GM21723 (cell line): ENCODE data around the gene NRIP1.
"Not testable (repeated sequence)": the region's sequence is repeated elsewhere in the genome, so short reads cannot be mapped to it uniquely, and the experiment has no call there.

Experiments used
- ATAC-seq: cut with Tn5 transposase; IDR thresholded peaks from one replicate; pipeline ENCODE4 v1.9.1; 2021; ENCODE audit warnings: mild to moderate bottlenecking, moderate library complexity; ENCODE audit not compliant: unreplicated experiment

The NRIP1 gene

GRCh38 chr21:15039607-15040299 is 25.0 kb downstream of the NRIP1 start:
- ATAC-seq, result no peak

- no peak for ATAC-seq
Observed at GRCh38 chr21:15037900-15038293, 26.9 kb downstream of the NRIP1 start.

GRCh38 chr21:15037095-15037899 is 27.5 kb downstream of the NRIP1 start:
- no peak for ATAC-seq

GRCh38 chr21:15036189-15036588 is 28.6 kb downstream of the NRIP1 start:
- no peak for ATAC-seq

- ATAC-seq, result no peak
Observed at GRCh38 chr21:15034126-15034853, 30.5 kb downstream of the NRIP1 start.

- no peak for ATAC-seq
Observed at GRCh38 chr21:15031790-15032357, 32.9 kb downstream of the NRIP1 start.

- ATAC-seq, result not testable (repeated sequence)
Observed at GRCh38 chr21:15031362-15031761, 33.4 kb downstream of the NRIP1 start.

- not testable (repeated sequence) for ATAC-seq
Observed at GRCh38 chr21:15030861-15031260, 33.9 kb downstream of the NRIP1 start.

GRCh38 chr21:15029077-15029476 is 35.7 kb downstream of the NRIP1 start:
- no peak for ATAC-seq

DNA sequence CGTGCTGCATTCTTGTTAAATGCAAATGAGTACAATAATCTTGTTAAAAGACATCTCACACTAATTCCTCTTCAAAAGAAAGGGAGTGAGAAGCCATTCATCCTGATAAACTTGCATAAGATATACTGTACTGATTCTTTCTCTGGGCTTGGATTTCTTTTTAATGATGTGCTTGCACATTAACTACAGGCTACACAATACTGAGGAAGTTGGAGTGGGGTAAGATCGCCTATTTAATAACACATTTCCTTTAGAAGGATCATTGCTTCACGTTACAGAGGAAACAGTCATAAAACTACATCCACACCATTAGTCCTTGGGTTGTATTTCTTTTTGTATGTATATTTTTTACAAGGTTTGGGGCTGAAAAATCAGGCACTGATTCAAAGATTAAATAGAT is 36.6 kb downstream of the NRIP1 start:
- ATAC-seq, result no peak

DNA sequence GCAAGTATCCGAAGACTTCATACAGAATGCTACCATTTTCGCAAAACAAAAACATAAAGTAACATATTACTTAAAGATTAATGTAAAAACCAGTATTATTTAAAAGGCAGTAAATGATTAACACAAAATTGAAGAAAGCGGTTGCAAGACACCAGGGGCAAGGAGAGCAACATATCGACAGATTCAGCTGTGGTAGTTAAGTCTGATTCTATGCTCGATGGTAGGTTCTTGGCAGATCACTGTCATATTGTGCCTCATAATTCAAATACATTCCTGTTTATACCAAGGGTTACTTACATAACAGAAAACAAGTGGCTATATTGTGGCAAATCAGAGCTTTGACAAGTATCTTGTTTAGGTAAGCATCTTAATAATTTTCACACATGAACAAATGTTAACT is 37.7 kb downstream of the NRIP1 start:
- ATAC-seq, result no peak

DNA sequence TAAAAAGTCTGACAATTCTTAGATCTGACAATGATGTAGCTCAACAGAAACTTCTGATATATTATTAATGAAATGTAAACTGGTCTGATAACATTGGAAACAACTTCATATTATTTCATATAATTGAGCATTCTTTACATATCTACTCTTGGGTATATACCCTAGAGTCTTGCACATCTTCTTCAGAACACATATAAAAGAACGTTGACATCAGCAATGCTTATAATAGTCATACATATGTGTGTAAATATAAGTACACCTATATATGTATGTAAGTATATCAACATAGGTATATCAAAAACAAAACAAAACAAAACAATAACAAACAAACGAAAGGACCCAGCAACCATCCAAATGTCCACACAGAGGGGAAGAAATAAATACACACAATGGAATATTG is 38.4 kb downstream of the NRIP1 start:
- ATAC-seq, result no peak

DNA sequence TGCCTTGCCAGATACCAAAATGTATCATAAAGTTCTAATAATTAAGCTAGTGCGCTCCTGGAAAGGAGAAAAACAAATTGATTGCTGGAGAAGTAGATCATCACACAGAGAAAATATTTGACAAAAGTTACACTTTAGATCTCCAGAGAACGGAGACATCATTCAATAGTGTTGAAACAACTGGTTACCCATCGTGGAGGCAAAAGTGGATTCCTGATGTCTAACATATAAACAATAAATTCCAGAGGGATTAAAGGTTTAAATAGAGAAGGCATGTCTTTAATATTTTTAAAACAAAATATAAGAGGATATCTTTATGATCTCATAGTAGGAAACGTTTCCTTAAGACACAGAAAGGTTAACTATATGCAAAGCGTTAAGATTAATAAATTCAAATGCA is 41.0 kb downstream of the NRIP1 start:
- no peak for ATAC-seq

GRCh38 chr21:15022608-15023261 is 42.1 kb downstream of the NRIP1 start:
- no peak for ATAC-seq

GRCh38 chr21:15020797-15021196 is 44.0 kb downstream of the NRIP1 start:
- ATAC-seq, result no peak

DNA sequence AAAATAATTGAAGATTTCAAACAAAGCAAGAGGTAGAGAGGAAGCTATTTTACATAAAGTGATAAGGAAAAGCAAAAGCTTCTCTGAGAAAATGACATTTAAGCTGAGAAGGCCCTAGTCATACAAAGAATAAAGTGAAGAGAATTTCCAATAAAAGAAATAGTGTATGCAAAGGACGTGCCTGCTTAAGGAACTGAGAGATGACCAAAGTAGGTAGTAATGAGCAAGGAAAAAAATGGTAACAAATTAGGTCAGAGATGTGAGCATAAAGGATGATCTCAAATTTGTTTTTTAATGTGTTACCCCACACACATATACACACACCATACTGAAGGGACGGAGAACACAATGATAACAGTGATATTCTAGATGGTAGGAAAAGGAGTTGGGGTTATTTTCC is 46.4 kb downstream of the NRIP1 start:
- no peak for ATAC-seq

DNA sequence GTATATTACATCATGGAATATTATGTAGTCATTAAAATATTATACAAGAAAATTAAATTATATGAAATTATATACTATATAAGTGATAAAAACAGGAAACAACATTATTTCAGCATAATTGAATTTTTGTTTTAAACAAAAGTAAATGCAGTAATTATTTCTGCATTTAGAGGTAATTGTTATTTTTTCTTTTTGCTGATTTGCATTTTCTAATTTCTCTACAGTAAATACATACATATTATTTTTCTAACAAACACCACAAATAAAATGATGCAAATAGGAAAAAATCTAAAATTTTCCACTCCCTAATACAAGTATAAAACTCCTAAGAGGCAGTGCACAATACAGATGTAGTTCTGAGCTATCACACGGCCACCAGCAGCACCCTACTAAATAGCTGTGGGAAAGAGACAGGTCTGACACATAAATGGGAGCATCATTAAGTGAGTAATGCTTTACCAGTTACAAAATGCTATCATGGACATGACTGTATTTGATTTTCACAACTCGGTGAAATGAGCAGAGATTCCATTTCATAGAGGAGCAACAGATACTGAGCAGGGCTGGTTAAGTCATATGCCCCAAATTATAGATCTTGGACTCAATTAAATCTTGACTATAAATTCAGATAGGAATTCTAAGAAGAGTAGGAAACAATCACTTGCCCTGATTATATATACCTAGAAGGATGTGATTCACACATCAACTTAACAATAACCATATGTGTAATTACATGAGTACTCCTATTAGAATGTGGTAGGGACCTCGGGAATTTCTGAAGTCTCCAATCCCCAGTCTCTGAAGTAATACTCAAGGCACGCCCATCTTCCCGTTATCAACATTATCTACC is 49.0 kb downstream of the NRIP1 start:
- no peak for ATAC-seq

GRCh38 chr21:15014221-15014620 is 50.6 kb downstream of the NRIP1 start:
- ATAC-seq, result no peak

- no peak for ATAC-seq
Observed at GRCh38 chr21:15011967-15012366, 52.8 kb downstream of the NRIP1 start.

DNA sequence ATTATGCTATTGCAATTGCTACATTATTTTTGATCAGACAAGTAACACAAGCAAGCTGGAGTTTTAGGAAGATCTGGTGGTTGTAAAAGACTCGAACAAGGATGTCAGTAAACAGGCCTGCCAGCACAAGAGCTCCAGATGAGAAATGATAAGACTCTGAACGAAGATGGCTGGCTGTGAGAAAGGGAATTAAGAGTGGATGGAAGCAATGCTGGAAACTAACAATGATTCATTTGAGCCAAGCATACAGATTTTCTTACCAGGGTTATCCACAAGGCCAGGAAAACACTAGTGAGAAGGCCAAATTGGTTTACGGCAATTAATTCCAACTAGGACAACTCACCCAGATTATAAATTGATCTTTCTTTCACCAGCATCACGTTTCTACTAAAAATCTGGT is 54.2 kb downstream of the NRIP1 start:
- no peak for ATAC-seq
